Kidney (tissue), 22 donors: Measurements from ENCODE around the gene PSME3. TPM values are rescaled to one million over a fixed set of nuclear protein-coding genes. Genes with fewer than 3 reads are reported as not detected.
A peak's percentile ranks its signal among the peaks of the same experiment; 100 is the strongest.

Source experiments
- DNase-seq, 5 donors: peaks; one replicate each; pipeline ENCODE4 v3.0.0-alpha.2; 2013 to 2020
- FAIRE-seq: peaks from 2 replicates; lab custom pipeline; 2012; peaks lifted over from hg19 to GRCh38; lab: Jason Lieb, UNC
- H3K27ac ChIP-seq, 2 donors: one replicate each; pipeline ENCODE4 v1.7.0; 2013; ENCODE audit warnings: low read depth in 2 of 2, low read length in 2 of 2, inconsistent platforms in 1 of 2
- H3K27me3 ChIP-seq: one replicate; pipeline ENCODE4 v1.7.1; 2013; ENCODE audit warnings: low read length, inconsistent platforms; ENCODE audit not compliant: control insufficient read depth, insufficient read depth
- H3K36me3 ChIP-seq, 3 donors: one replicate each; pipeline versions ENCODE4 v1.7.0 to v1.7.1; 2013; ENCODE audit warnings: low read length in 3 of 3, control low read depth in 1 of 3, inconsistent platforms in 1 of 3; ENCODE audit not compliant: insufficient read depth in 3 of 3, control insufficient read depth in 2 of 3
- H3K4me1 ChIP-seq, 3 donors: one replicate each; pipeline versions ENCODE4 v1.7.0 to v1.7.1; 2013; ENCODE audit warnings: low read length in 3 of 3, inconsistent platforms in 1 of 3, low read depth in 1 of 3; ENCODE audit not compliant: control insufficient read depth in 2 of 3, insufficient read depth in 2 of 3
- H3K4me3 ChIP-seq, 3 donors: one replicate each; pipeline versions ENCODE4 v1.7.0 to v1.8.1; 2013; ENCODE audit warnings: low read length in 3 of 3, control low read depth in 1 of 3, inconsistent platforms in 1 of 3
- H3K9ac ChIP-seq, 3 donors: one replicate each; pipeline versions ENCODE4 v1.7.0 to v1.7.1; 2013; ENCODE audit warnings: low read length in 3 of 3, control low read depth in 1 of 3, inconsistent platforms in 1 of 3
- H3K9me3 ChIP-seq, 3 donors: one replicate each; pipeline versions ENCODE4 v1.7.0 to v1.7.1; 2013; ENCODE audit warnings: low read length in 3 of 3, control low read depth in 1 of 3, inconsistent platforms in 1 of 3; ENCODE audit not compliant: control insufficient read depth in 2 of 3, insufficient read depth in 1 of 3
- intact Hi-C: fragments of 100-400 bp; cut with DNase I; formaldehyde crosslinking; loops from one replicate; pipeline ENCODE4 v1.11.1; 2022
- long read RNA-seq, 10 donors: library from polyadenylated mRNA in 1 of 10; unstranded in 1 of 10; transcript quantifications; one replicate each; pipeline ENCODE4 v2.0.0 and lab custom pipeline, GENCODE V29; 2021 to 2026
- polyA plus RNA-seq: library from polyadenylated mRNA; stranded (reverse); fragments of 350-450 nt; fragmentation: Illumina TruSeq; extraction: RNeasy Lipid Tissue Mini Kit (QIAGEN cat#74804); gene quantifications from one replicate; pipeline ENCODE4 v1.2.3, GENCODE V29; 2014; ENCODE audit warnings: low read depth, low replicate concordance; ENCODE audit not compliant: insufficient read depth
- total RNA-seq: library from RNA; stranded (reverse); fragmentation: NEBNext Ultra II Directional; extraction: Animal tissue kit (Norgen Biotek cat#: 25700); gene quantifications from one replicate; pipeline ENCODE4 v1.2.1, GENCODE V29; 2021
- TF ChIP-seq, protein P1 (sequence below): IDR thresholded peaks from 3 replicates; pipeline ENCODE4 v1.5.1; 2012; ENCODE audit warnings: mild to moderate bottlenecking, moderate library complexity, borderline replicate concordance; ENCODE audit not compliant: insufficient read depth; ENCODE audit errors: extremely low read depth
- donor health status: control.
- donor health status: control.
- donor health status: control.
- donor health status: control.
- donor health status: control.
- donor health status: DM: yes; HTN: yes; CAD: no.
- donor health status: Normal renal cell carcinoma (clear cell type).

Gene PSME3, protein sequence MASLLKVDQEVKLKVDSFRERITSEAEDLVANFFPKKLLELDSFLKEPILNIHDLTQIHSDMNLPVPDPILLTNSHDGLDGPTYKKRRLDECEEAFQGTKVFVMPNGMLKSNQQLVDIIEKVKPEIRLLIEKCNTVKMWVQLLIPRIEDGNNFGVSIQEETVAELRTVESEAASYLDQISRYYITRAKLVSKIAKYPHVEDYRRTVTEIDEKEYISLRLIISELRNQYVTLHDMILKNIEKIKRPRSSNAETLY
- total RNA-seq (115 TPM), polyA plus RNA-seq (60.3 TPM)
- long read RNA-seq, donor 1, transcript PSME3-210 (11 exons, 998 nt) = major isoform, 14 of 14 reads
- long read RNA-seq, donor 1, partial matches to known transcripts = 0 of 14 reads
- long read RNA-seq, donor 1, other reads (novel, unspliced or antisense) = 0 of 14 reads
- long read RNA-seq, donor 2, transcript PSME3-210 (11 exons, 998 nt) = major isoform, 12 of 12 reads
- long read RNA-seq, donor 2, partial matches to known transcripts = 0 of 12 reads
- long read RNA-seq, donor 2, other reads (novel, unspliced or antisense) = 0 of 12 reads
- long read RNA-seq, donor 3, transcript PSME3-210 (11 exons, 998 nt) = major isoform, 19 of 86 reads
- long read RNA-seq, donor 3, partial matches to known transcripts = 66 of 86 reads
- long read RNA-seq, donor 3, other reads (novel, unspliced or antisense) = 0 of 86 reads
- long read RNA-seq, donor 4, transcript PSME3-210 (11 exons, 998 nt) = major isoform, 22 of 37 reads
- long read RNA-seq, donor 4, partial matches to known transcripts = 14 of 37 reads
- long read RNA-seq, donor 4, other reads (novel, unspliced or antisense) = 0 of 37 reads
- long read RNA-seq, donor 5 = 0 reads
- long read RNA-seq, donor 6, transcript PSME3-210 (11 exons, 998 nt) = major isoform, 6 of 6 reads
- long read RNA-seq, donor 6, partial matches to known transcripts = 0 of 6 reads
- long read RNA-seq, donor 6, other reads (novel, unspliced or antisense) = 0 of 6 reads
- long read RNA-seq, donor 7, transcript PSME3-210 (11 exons, 998 nt) = major isoform, 46 of 67 reads
- long read RNA-seq, donor 7, partial matches to known transcripts = 0 of 67 reads
- long read RNA-seq, donor 7, other reads (novel, unspliced or antisense) = 21 of 67 reads
- long read RNA-seq, donor 8, transcript PSME3-210 (11 exons, 998 nt) = major isoform, 14 of 14 reads
- long read RNA-seq, donor 8, partial matches to known transcripts = 0 of 14 reads
- long read RNA-seq, donor 8, other reads (novel, unspliced or antisense) = 0 of 14 reads
- long read RNA-seq, donor 9, transcript PSME3-210 (11 exons, 998 nt) = major isoform, 7 of 7 reads
- long read RNA-seq, donor 9, partial matches to known transcripts = 0 of 7 reads
- long read RNA-seq, donor 9, other reads (novel, unspliced or antisense) = 0 of 7 reads
- long read RNA-seq, donor 10, transcript PSME3-210 (11 exons, 998 nt) = major isoform, 11 of 18 reads
- long read RNA-seq, donor 10, partial matches to known transcripts = 6 of 18 reads
- long read RNA-seq, donor 10, other reads (novel, unspliced or antisense) = 0 of 18 reads

GRCh38 chr17:42832934-42833766, at the start of gene PSME3:
Gene PSME3 (plus strand): TSS chr17:42833397. CDS start chr17:42833632, 235 bp downstream.
- Histone ChIP-seq H3K4me1 (peaks cover 0 to 9% (median 5%) of the 10 kb centered on the region in 3 donors), H3K27me3 (no peaks in the 10 kb centered on the region), H3K36me3 (peaks cover 0 to 14% (median 11%) of the 10 kb centered on the region in 3 donors), H3K9ac (peak within 1 kb of the TSS; percentile 79 to 95 (median 94)), H3K9me3 (no peaks in the 10 kb centered on the region), H3K4me3 (peak within 1 kb of the TSS; percentile 82 to 95 (median 92)), H3K27ac (peak within 1 kb of the TSS; percentile 74 to 86)
- no peak for FAIRE-seq
- DNase-seq = peak; percentile 91 to 97 (median 95)
- intact Hi-C loops = no loop called here
- TF ChIP-seq, protein P1, sequence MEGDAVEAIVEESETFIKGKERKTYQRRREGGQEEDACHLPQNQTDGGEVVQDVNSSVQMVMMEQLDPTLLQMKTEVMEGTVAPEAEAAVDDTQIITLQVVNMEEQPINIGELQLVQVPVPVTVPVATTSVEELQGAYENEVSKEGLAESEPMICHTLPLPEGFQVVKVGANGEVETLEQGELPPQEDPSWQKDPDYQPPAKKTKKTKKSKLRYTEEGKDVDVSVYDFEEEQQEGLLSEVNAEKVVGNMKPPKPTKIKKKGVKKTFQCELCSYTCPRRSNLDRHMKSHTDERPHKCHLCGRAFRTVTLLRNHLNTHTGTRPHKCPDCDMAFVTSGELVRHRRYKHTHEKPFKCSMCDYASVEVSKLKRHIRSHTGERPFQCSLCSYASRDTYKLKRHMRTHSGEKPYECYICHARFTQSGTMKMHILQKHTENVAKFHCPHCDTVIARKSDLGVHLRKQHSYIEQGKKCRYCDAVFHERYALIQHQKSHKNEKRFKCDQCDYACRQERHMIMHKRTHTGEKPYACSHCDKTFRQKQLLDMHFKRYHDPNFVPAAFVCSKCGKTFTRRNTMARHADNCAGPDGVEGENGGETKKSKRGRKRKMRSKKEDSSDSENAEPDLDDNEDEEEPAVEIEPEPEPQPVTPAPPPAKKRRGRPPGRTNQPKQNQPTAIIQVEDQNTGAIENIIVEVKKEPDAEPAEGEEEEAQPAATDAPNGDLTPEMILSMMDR = no peak

- H3K36me3 ChIP-seq = peaks cover 0 to 13% (median 3%) of the 10 kb centered on the region in 3 donors
- DNase-seq = peak in 1 of 5 donors; percentile 65
- TF ChIP-seq, protein P1 = no peak
- peak overlapping the region; percentile 75 to 82 for H3K27ac ChIP-seq
- H3K9me3 ChIP-seq = no peaks in the 10 kb centered on the region
- peak overlapping the region in 1 of 3 donors; percentile 88 for H3K9ac ChIP-seq
- H3K27me3 ChIP-seq = peaks cover 44% of the 10 kb centered on the region
- H3K4me1 ChIP-seq = peaks cover 0 to 10% (median 2%) of the 10 kb centered on the region in 3 donors
- H3K4me3 ChIP-seq = peak overlapping the region in 1 of 3 donors; percentile 79
- no peak for FAIRE-seq
- intact Hi-C loops = no loop called here
Measured at GRCh38 chr17:42783791-42784138, 49.4 kb upstream of the PSME3 start.
